Adipose tissue (tissue), 3 donors: ENCODE measurements around the gene ZNRF3. TPM values are rescaled to one million over a fixed set of nuclear protein-coding genes. Genes with fewer than 3 reads are reported as not detected.

Experiments
- polyA plus RNA-seq, 3 donors: library from polyadenylated mRNA; stranded (reverse); fragments of 200-250 nt; gene quantifications; one replicate each; pipeline ENCODE4 v1.2.3, GENCODE V29; 2013
- donor health status: healthy with polysubstance abuse.
- donor health status: Bipolar disorder and iron deficiency.
- donor health status: healthy.

The ZNRF3 gene
- polyA plus RNA-seq, 3 donors: 1.2 to 3.9 (median 2.5) TPM

Other genes starting within 250 kb of the ZNRF3 start
- 10 to 100 TPM in 1 of 3 donors, 1 to 10 TPM in 2; 2.8 to 10.6 (median 8.3) TPM for gene TTC28, start 203.7 kb upstream of the ZNRF3 start, polyA plus RNA-seq
- 10 to 100 TPM in 1 of 3 donors, 1 to 10 TPM in 2; 1.6 to 21.3 (median 2.7) TPM for gene CHEK2, start 141.8 kb upstream of the ZNRF3 start, polyA plus RNA-seq
- gene HSCB, start 141.5 kb upstream of the ZNRF3 start, polyA plus RNA-seq: 10 to 100 TPM; 16.1 to 23.2 (median 16.4) TPM
- gene CCDC117, start 110.9 kb upstream of the ZNRF3 start, polyA plus RNA-seq: 10 to 100 TPM in 1 of 3 donors, 1 to 10 TPM in 2; 5.1 to 13.3 (median 6.7) TPM
- 100 to 1,000 TPM in 2 of 3 donors, 10 to 100 TPM in 1; 79.1 to 733 (median 151) TPM for gene XBP1, start 83.0 kb upstream of the ZNRF3 start, polyA plus RNA-seq
- gene C22orf31, start 178.3 kb downstream of the ZNRF3 start, polyA plus RNA-seq: under 1 TPM in 1 of 3 donors, not detected in 2; 0.34 TPM
- gene KREMEN1, start 189.5 kb downstream of the ZNRF3 start, polyA plus RNA-seq: 10 to 100 TPM in 1 of 3 donors, 1 to 10 TPM in 2; 2.5 to 18.4 (median 9.4) TPM